Testis (tissue), 2 donors: ENCODE measurements around the gene CNNM4.

Source experiments
- POLR2A ChIP-seq: fragments of 450-650 bp; IDR thresholded peaks from one replicate; pipeline ENCODE4 v1.6.1; 2017; ENCODE audit warnings: antibody characterized with exemption, mild to moderate bottlenecking, moderate library complexity
- TF ChIP-seq, protein P1 (sequence below), 3 experiments: fragments of 450-650 bp in 2 of 3; fragments of 200-600 bp in 1 of 3; sonication (generic) in 1 of 3; IDR thresholded peaks; one replicate each; pipeline ENCODE4 v1.5.1; 2016 to 2019; ENCODE audit warnings: antibody characterized with exemption in 3 of 3, mild to moderate bottlenecking in 2 of 3, moderate library complexity in 1 of 3

DNA sequence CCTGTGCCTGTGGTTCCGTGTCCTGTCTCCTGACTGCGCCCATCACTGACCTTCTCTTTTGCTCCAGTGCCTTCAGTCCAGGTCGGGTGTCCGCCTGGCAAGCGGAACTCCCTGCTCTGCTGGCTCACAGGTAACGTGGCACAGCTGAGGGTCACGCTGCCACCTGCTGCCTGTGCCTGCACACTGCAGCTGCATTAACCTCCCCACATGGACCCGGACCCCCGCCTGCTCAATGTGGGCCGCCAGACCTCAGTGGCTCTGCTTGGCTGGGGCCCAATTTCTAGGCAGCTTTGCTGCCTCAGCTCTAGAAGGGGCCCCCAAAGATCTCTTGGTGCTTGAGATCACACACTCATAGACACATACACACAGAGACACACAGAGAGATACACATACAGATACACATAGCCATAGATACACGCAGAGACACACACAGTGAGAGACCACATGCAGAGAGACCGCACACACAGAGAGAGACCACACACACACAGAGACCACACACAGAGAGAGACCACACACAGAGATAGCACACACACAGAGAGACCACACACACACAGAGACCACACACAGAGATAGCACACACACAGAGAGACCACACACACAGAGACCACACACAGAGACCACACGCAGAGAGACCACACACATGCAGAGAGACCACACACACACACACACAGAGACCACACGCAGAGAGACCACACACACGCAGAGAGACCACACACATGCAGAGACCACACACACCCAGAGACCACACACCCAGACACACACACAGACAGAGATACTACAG is 40.5 kb downstream of the CNNM4 start:
- TF ChIP-seq POLR2A = no peak
- TF ChIP-seq, protein P1, sequence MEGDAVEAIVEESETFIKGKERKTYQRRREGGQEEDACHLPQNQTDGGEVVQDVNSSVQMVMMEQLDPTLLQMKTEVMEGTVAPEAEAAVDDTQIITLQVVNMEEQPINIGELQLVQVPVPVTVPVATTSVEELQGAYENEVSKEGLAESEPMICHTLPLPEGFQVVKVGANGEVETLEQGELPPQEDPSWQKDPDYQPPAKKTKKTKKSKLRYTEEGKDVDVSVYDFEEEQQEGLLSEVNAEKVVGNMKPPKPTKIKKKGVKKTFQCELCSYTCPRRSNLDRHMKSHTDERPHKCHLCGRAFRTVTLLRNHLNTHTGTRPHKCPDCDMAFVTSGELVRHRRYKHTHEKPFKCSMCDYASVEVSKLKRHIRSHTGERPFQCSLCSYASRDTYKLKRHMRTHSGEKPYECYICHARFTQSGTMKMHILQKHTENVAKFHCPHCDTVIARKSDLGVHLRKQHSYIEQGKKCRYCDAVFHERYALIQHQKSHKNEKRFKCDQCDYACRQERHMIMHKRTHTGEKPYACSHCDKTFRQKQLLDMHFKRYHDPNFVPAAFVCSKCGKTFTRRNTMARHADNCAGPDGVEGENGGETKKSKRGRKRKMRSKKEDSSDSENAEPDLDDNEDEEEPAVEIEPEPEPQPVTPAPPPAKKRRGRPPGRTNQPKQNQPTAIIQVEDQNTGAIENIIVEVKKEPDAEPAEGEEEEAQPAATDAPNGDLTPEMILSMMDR (IDR thresholded peaks at IDR 0.05) = peak; percentile 31 to 66 (median 55)
